ENCODE results near the gene ZNF608.
A peak's percentile ranks its signal among the peaks of the same experiment; 100 is the strongest.

Gene ZNF608

DNA sequence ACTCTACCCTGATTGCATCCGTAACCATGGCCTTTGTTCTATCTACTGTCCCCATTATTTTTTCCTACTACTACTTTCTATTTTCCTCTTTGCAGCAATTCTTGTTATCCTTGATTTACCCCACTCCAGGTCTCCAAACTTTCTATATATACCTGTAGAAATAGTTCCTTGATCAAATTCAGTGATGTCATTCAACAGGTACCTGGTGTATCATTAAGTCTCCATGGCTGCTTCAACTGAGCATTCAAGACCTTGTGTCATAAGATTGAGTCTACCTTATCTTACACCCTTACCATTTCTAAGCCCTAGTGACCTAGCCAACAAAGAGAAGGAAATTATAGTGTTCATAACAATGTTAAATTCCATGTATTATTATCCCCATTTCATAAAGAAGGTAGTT, 35.8 kb upstream of the ZNF608 start:
- no peaks in the 10 kb centered on the region for H3K36me3 ChIP-seq (replicated peaks in 1 of 2; ENCODE audit: control insufficient read depth in 2 of 2, insufficient read depth in 2 of 2, low read length in 2 of 2)
- no peak overlapping the region for H3K4me2 ChIP-seq (ENCODE audit: insufficient read depth, low read length, poor library complexity, severe bottlenecking)
- no peak overlapping the region for H3K9ac ChIP-seq (ENCODE audit: low read depth, low read length, poor library complexity)
- no peak overlapping the region for H3K23ac ChIP-seq (ENCODE audit: low read depth, low read length, poor library complexity)
- no peak overlapping the region for H3K4ac ChIP-seq (ENCODE audit: low read length)
- no peak overlapping the region for H3K18ac ChIP-seq (ENCODE audit: low read length)
- no peak for DNase-seq (ENCODE audit: low spot score)
- no peak overlapping the region for H2BK15ac ChIP-seq (ENCODE audit: low read length)
- no peaks in the 10 kb centered on the region for H3K79me1 ChIP-seq (ENCODE audit: low read depth, low read length)
- H2BK120ac ChIP-seq (ENCODE audit: low read depth, low read length): no peak overlapping the region
- H2BK5ac ChIP-seq (ENCODE audit: low read length): no peak overlapping the region
- H3K4me3 ChIP-seq (ENCODE audit: low read length in 2 of 2): no peak overlapping the region
- H4K91ac ChIP-seq (ENCODE audit: low read depth, low read length, poor library complexity): no peak overlapping the region
- no peak overlapping the region for H2AK5ac ChIP-seq (ENCODE audit: low read depth, low read length)
- no peak overlapping the region for H4K8ac ChIP-seq (ENCODE audit: low read depth, low read length)
- H2AFZ ChIP-seq (ENCODE audit: low read length): no peak overlapping the region
- H3K9me3 ChIP-seq (replicated peaks in 1 of 2; ENCODE audit: control insufficient read depth in 2 of 2, insufficient read depth in 1 of 2, low read depth in 1 of 2, low read length in 2 of 2): peaks cover 0 to 2% of the 10 kb centered on the region in 2 donors
- H3K27ac ChIP-seq (replicated peaks; ENCODE audit: low read length): no peak overlapping the region
- H2BK12ac ChIP-seq (ENCODE audit: low read length): no peak overlapping the region
- no peak overlapping the region for H3K14ac ChIP-seq (ENCODE audit: low read length)
- no peaks in the 10 kb centered on the region for H3K4me1 ChIP-seq (ENCODE audit: control insufficient read depth in 2 of 2, insufficient read depth in 1 of 2, low read depth in 1 of 2, low read length in 2 of 2)
- WGBS, 2 donors (ENCODE audit: extremely low coverage in 2 of 2, insufficient read length in 2 of 2, insufficient replicate concordance in 1 of 2): no CpG with 5 or more reads among the region's 1 CpG
- no peaks in the 10 kb centered on the region for H3K27me3 ChIP-seq (ENCODE audit: control insufficient read depth in 3 of 3, insufficient read depth in 3 of 3, low read depth in 1 of 3, low read length in 3 of 3)

DNA sequence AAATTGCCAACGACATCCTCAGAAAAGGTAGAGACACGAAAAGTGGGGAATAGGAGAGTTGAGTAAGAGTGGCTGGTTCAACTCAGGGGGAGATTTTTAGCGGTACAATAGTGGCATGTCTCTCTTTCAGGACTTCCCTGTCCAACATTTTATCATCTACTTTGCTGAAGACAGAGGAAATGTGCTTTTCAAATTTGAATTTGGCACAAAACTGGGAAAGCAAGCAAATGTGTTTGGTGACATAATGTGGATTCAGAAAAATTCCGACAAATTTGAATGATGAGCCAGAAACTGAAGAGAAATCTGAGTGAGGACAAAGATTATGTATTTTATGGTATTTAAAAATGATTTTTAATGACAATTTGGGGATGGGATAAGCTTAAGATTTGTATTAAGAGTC, 33.6 kb upstream of the ZNF608 start:
- WGBS, 2 donors (ENCODE audit: extremely low coverage in 2 of 2, insufficient read length in 2 of 2, insufficient replicate concordance in 1 of 2): no CpG with 5 or more reads among the region's 4 CpGs

DNA sequence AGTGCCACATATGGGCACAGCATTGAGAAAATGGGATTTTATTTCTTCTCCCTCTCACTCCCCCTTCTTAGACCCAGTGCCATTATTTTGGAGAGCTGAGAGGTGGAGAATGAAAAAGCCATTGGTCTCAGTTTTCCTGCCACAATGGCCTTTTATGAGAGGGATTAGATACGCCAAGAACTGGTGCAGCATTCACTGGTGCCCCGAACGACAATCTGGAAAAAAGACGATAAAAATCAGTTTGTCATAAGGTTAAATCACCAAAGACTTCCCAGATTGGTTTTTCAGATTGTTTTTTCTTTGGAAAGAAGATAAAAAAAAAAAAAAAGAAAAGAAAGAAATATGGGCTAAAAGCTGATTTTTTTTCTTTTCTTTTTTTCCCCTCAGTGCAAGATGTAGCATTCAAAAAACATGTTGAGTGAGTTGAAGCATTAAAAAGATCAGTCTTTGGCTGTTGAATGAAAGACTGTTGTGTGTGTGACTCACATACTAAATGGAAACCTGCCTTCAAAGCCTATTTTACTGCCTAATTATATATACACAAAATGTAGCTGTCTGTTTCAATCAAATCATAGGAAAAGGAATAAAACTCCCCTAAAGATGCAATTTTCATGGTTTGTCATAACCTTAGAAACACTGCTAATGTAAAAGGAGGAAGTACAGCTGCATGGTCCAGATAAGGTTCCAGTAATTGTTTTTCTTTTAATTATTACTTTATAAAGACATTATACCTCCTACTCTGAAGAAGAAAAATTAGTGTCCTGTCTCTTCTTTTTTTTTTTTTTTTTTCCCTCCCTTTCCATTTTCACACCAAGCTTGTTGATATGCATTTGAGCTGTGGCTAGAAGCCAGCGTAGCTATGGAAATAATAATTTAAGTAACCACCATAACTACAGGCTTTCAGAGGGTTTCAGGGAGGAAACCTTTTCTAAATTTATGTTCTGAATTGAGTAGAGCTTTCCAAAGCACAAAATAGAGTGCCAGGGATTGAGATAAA, 27.2 kb upstream of the ZNF608 start:
- H3K4ac ChIP-seq (ENCODE audit: low read length): no peak overlapping the region
- H4K8ac ChIP-seq (ENCODE audit: low read depth, low read length): no peak overlapping the region
- H2AK5ac ChIP-seq (ENCODE audit: low read depth, low read length): no peak overlapping the region
- peak; percentile 37 for DNase-seq (ENCODE audit: low spot score)
- no peak overlapping the region for H2AFZ ChIP-seq (ENCODE audit: low read length)
- no peak overlapping the region for H2BK120ac ChIP-seq (ENCODE audit: low read depth, low read length)
- H2BK15ac ChIP-seq (ENCODE audit: low read length): no peak overlapping the region
- WGBS, 2 donors (ENCODE audit: extremely low coverage in 2 of 2, insufficient read length in 2 of 2, insufficient replicate concordance in 1 of 2): no CpG with 5 or more reads among the region's 5 CpGs
- no peak overlapping the region for H4K91ac ChIP-seq (ENCODE audit: low read depth, low read length, poor library complexity)
- H3K4me1 ChIP-seq (ENCODE audit: control insufficient read depth in 2 of 2, insufficient read depth in 1 of 2, low read depth in 1 of 2, low read length in 2 of 2): peaks cover 4 to 26% of the 10 kb centered on the region in 2 donors
- H3K14ac ChIP-seq (ENCODE audit: low read length): no peak overlapping the region
- H3K27me3 ChIP-seq (ENCODE audit: control insufficient read depth in 3 of 3, insufficient read depth in 3 of 3, low read depth in 1 of 3, low read length in 3 of 3): no peaks in the 10 kb centered on the region
- H3K79me1 ChIP-seq (ENCODE audit: low read depth, low read length): no peaks in the 10 kb centered on the region
- H3K23ac ChIP-seq (ENCODE audit: low read depth, low read length, poor library complexity): no peak overlapping the region
- no peak overlapping the region for H3K27ac ChIP-seq (replicated peaks; ENCODE audit: low read length)
- no peaks in the 10 kb centered on the region for H3K36me3 ChIP-seq (replicated peaks in 1 of 2; ENCODE audit: control insufficient read depth in 2 of 2, insufficient read depth in 2 of 2, low read length in 2 of 2)
- H2BK5ac ChIP-seq (ENCODE audit: low read length): no peak overlapping the region
- H3K4me2 ChIP-seq (ENCODE audit: insufficient read depth, low read length, poor library complexity, severe bottlenecking): no peak overlapping the region
- H3K9me3 ChIP-seq (replicated peaks in 1 of 2; ENCODE audit: control insufficient read depth in 2 of 2, insufficient read depth in 1 of 2, low read depth in 1 of 2, low read length in 2 of 2): no peaks in the 10 kb centered on the region
- no peak overlapping the region for H3K9ac ChIP-seq (ENCODE audit: low read depth, low read length, poor library complexity)
- no peak overlapping the region for H2BK12ac ChIP-seq (ENCODE audit: low read length)
- no peak overlapping the region for H3K4me3 ChIP-seq (ENCODE audit: low read length in 2 of 2)
- no peak overlapping the region for H3K18ac ChIP-seq (ENCODE audit: low read length)

More for the DNA sequence above, 33.6 kb upstream of the ZNF608 start:
- no peak overlapping the region for H2BK120ac ChIP-seq (ENCODE audit: low read depth, low read length)
- H2BK5ac ChIP-seq (ENCODE audit: low read length): no peak overlapping the region
- no peaks in the 10 kb centered on the region for H3K79me1 ChIP-seq (ENCODE audit: low read depth, low read length)
- no peaks in the 10 kb centered on the region for H3K27me3 ChIP-seq (ENCODE audit: control insufficient read depth in 3 of 3, insufficient read depth in 3 of 3, low read depth in 1 of 3, low read length in 3 of 3)
- no peak overlapping the region for H2AK5ac ChIP-seq (ENCODE audit: low read depth, low read length)
- H3K4me3 ChIP-seq (ENCODE audit: low read length in 2 of 2): no peak overlapping the region
- H2BK12ac ChIP-seq (ENCODE audit: low read length): no peak overlapping the region
- no peak overlapping the region for H2AFZ ChIP-seq (ENCODE audit: low read length)
- H3K23ac ChIP-seq (ENCODE audit: low read depth, low read length, poor library complexity): no peak overlapping the region
- no peaks in the 10 kb centered on the region for H3K36me3 ChIP-seq (replicated peaks in 1 of 2; ENCODE audit: control insufficient read depth in 2 of 2, insufficient read depth in 2 of 2, low read length in 2 of 2)
- no peak overlapping the region for H3K14ac ChIP-seq (ENCODE audit: low read length)
- no peak overlapping the region for H3K9ac ChIP-seq (ENCODE audit: low read depth, low read length, poor library complexity)
- H2BK15ac ChIP-seq (ENCODE audit: low read length): no peak overlapping the region
- H3K18ac ChIP-seq (ENCODE audit: low read length): no peak overlapping the region
- peaks cover 0 to 2% of the 10 kb centered on the region in 2 donors for H3K9me3 ChIP-seq (replicated peaks in 1 of 2; ENCODE audit: control insufficient read depth in 2 of 2, insufficient read depth in 1 of 2, low read depth in 1 of 2, low read length in 2 of 2)
- H4K8ac ChIP-seq (ENCODE audit: low read depth, low read length): no peak overlapping the region
- no peak overlapping the region for H3K27ac ChIP-seq (replicated peaks; ENCODE audit: low read length)
- DNase-seq (ENCODE audit: low spot score): no peak
- H4K91ac ChIP-seq (ENCODE audit: low read depth, low read length, poor library complexity): no peak overlapping the region
- H3K4me1 ChIP-seq (ENCODE audit: control insufficient read depth in 2 of 2, insufficient read depth in 1 of 2, low read depth in 1 of 2, low read length in 2 of 2): no peaks in the 10 kb centered on the region
- no peak overlapping the region for H3K4ac ChIP-seq (ENCODE audit: low read length)
- no peak overlapping the region for H3K4me2 ChIP-seq (ENCODE audit: insufficient read depth, low read length, poor library complexity, severe bottlenecking)

DNA sequence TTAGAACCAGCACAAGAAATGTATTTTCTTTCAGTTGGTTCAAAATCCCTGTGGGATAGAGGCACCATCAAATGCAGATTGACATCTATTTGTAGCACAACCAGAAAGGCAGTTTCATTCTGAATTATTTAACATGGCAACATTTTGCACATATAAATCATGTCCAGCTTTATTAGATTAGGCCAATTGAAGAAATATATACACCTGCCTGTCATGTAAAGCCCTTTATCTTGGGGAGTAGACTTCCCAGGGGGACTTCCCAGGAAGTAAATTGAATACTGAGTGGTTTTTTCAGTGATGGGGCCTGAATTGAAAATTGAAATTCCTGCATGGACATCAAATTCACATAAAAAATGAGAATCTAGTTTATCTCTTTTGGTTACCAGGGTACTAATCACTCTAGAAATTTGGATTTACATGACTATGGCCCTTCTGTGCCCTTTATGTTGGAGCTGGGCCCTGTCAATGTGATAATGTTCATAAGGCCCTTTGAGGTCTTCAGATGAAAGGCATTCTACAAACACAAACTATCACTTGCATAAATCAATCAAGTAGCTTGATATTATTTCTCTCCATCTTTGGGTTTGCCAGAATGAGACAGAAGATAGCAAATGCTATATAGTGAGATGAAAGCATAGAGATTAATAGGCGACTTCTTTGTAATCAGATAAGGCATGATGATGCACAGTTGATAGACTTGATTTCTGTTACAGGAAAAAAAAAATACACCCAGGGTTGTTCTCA, 26.2 kb upstream of the ZNF608 start:
- H3K4me2 ChIP-seq (ENCODE audit: insufficient read depth, low read length, poor library complexity, severe bottlenecking): no peak overlapping the region
- no peak overlapping the region for H2BK15ac ChIP-seq (ENCODE audit: low read length)
- H4K8ac ChIP-seq (ENCODE audit: low read depth, low read length): no peak overlapping the region
- no peak for DNase-seq (ENCODE audit: low spot score)
- H3K18ac ChIP-seq (ENCODE audit: low read length): no peak overlapping the region
- no peak overlapping the region for H3K23ac ChIP-seq (ENCODE audit: low read depth, low read length, poor library complexity)
- no peak overlapping the region for H2BK12ac ChIP-seq (ENCODE audit: low read length)
- no peak overlapping the region for H2AFZ ChIP-seq (ENCODE audit: low read length)
- no peak overlapping the region for H2AK5ac ChIP-seq (ENCODE audit: low read depth, low read length)
- H3K4ac ChIP-seq (ENCODE audit: low read length): no peak overlapping the region
- no peak overlapping the region for H3K9ac ChIP-seq (ENCODE audit: low read depth, low read length, poor library complexity)
- H2BK120ac ChIP-seq (ENCODE audit: low read depth, low read length): no peak overlapping the region
- H3K4me3 ChIP-seq (ENCODE audit: low read length in 2 of 2): no peak overlapping the region
- H3K9me3 ChIP-seq (replicated peaks in 1 of 2; ENCODE audit: control insufficient read depth in 2 of 2, insufficient read depth in 1 of 2, low read depth in 1 of 2, low read length in 2 of 2): no peaks in the 10 kb centered on the region
- H3K79me1 ChIP-seq (ENCODE audit: low read depth, low read length): no peaks in the 10 kb centered on the region
- no peak overlapping the region for H3K14ac ChIP-seq (ENCODE audit: low read length)
- H3K36me3 ChIP-seq (replicated peaks in 1 of 2; ENCODE audit: control insufficient read depth in 2 of 2, insufficient read depth in 2 of 2, low read length in 2 of 2): no peaks in the 10 kb centered on the region
- H3K27me3 ChIP-seq (ENCODE audit: control insufficient read depth in 3 of 3, insufficient read depth in 3 of 3, low read depth in 1 of 3, low read length in 3 of 3): no peaks in the 10 kb centered on the region
- no CpG with 5 or more reads among the region's 1 CpG for WGBS, 2 donors (ENCODE audit: extremely low coverage in 2 of 2, insufficient read length in 2 of 2, insufficient replicate concordance in 1 of 2)
- H3K27ac ChIP-seq (replicated peaks; ENCODE audit: low read length): peak overlapping the region; percentile 21
- H3K4me1 ChIP-seq (ENCODE audit: control insufficient read depth in 2 of 2, insufficient read depth in 1 of 2, low read depth in 1 of 2, low read length in 2 of 2): peaks cover 4 to 26% of the 10 kb centered on the region in 2 donors
- no peak overlapping the region for H4K91ac ChIP-seq (ENCODE audit: low read depth, low read length, poor library complexity)
- no peak overlapping the region for H2BK5ac ChIP-seq (ENCODE audit: low read length)
